Measurements from ENCODE around the gene FGF12. TPM values are rescaled to one million over a fixed set of nuclear protein-coding genes. Genes with fewer than 3 reads are reported as not detected.

The FGF12 gene
- total RNA-seq, 2 experiments from 2014 or later, result 0.06 to 1.7 TPM

DNA sequence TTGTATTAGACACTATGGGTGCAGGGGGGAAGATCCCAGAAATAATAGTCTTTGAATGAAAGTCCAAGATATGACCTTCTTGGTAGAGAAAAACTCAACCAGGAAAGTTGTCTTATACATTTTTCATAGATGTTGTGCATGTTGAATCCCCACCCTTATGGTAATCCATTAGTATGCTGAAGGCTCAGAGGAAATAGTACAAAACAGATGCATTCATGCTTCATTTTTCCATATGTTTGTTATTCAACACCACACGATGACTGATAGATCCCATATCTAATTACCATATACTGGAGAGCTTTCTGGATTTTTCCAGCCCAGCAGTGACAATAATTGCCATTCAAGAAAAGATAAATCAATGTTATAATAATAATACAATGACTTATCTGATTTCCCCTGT is 487.4 kb downstream of the FGF12 start:
- CTCF ChIA-PET (ENCODE audit: unreplicated experiment), result no interaction called here
- TF ChIP-seq, protein P1, sequence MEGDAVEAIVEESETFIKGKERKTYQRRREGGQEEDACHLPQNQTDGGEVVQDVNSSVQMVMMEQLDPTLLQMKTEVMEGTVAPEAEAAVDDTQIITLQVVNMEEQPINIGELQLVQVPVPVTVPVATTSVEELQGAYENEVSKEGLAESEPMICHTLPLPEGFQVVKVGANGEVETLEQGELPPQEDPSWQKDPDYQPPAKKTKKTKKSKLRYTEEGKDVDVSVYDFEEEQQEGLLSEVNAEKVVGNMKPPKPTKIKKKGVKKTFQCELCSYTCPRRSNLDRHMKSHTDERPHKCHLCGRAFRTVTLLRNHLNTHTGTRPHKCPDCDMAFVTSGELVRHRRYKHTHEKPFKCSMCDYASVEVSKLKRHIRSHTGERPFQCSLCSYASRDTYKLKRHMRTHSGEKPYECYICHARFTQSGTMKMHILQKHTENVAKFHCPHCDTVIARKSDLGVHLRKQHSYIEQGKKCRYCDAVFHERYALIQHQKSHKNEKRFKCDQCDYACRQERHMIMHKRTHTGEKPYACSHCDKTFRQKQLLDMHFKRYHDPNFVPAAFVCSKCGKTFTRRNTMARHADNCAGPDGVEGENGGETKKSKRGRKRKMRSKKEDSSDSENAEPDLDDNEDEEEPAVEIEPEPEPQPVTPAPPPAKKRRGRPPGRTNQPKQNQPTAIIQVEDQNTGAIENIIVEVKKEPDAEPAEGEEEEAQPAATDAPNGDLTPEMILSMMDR (conservative IDR thresholded peaks at IDR 0.05; ENCODE audit: low read length), result no peak
- TF ChIP-seq EZH2phosphoT487 (IDR thresholded peaks at IDR 0.05; ENCODE audit: borderline replicate concordance, low read depth, low read length), result no peak
- no TSS peak for BruUV-seq (replicated peaks)

DNA sequence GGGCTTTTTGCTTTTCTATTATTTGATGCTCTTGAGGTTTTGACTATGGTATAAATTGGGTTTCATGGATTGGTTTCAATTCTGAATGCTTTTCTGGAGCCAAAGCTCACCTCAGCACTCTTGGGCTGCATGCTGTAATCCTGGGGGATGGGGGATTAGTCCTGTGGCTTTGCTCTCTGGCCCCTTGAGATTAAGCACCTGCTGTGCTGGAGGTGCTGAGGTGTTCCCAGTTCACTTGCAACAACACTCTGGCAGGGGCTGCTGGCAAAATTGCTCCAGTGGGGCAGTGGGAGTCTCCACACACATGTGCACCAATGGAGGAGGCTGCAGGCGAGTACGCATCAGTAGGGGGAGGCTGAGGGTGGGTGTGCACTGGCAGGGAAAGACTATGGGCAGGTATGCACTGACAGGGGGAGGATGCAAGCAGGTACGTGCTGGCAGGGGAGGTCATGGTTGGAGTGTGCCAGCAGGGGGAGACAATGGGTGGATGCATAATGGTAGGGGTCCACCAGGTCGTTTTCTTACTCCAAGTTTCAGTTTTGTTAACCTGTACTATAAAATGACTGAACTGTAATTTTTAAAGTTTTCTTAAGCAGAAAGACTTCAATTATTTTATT is 489.2 kb downstream of the FGF12 start:
- ChIA-PET CTCF (ENCODE audit: unreplicated experiment) (no interaction called here), POLR2A (interaction anchor here (0.6 to 1.5 kb wide), 5 partner anchors 11 to 73 kb away, joined by 3 read pairs; no protein-coding TSS in a partner anchor)
- Histone ChIP-seq H3K4me2 (ENCODE audit: low read length) (no peak overlapping the region), H3K4me3 (ENCODE audit: low read depth, low read length, poor library complexity, severe bottlenecking) (no peak overlapping the region), H3K36me3 (ENCODE audit: insufficient read depth, low read length) (no peaks in the 10 kb centered on the region), H3K27ac (ENCODE audit: low read depth, low read length, poor library complexity, severe bottlenecking) (no peak overlapping the region), H2AFZ (ENCODE audit: low read length) (no peak overlapping the region), H3K79me2 (ENCODE audit: insufficient read depth, low read depth, low read length) (no peaks in the 10 kb centered on the region), H3K9me2 (ENCODE audit: insufficient read depth, low read length) (no peaks in the 10 kb centered on the region), H3K4me1 (ENCODE audit: insufficient read depth, low read length, poor library complexity, severe bottlenecking) (no peaks in the 10 kb centered on the region), H3K9me3 (ENCODE audit: low read length) (no peaks in the 10 kb centered on the region), H4K20me1 (ENCODE audit: insufficient read depth, low read length) (no peaks in the 10 kb centered on the region)
- no TSS peak for BruUV-seq (replicated peaks)
- DNase-seq (ENCODE audit: low spot score), result peak; percentile 5
- TF ChIP-seq, protein P1 (conservative IDR thresholded peaks at IDR 0.05; ENCODE audit: low read length), result peak; percentile 65
- no peak for TF ChIP-seq EZH2phosphoT487 (IDR thresholded peaks at IDR 0.05; ENCODE audit: borderline replicate concordance, low read depth, low read length)
- intact Hi-C loops (cut with micrococcal nuclease; ENCODE audit: unreplicated experiment), result no loop called here

More for the DNA sequence above, 487.4 kb downstream of the FGF12 start:
- no peaks in the 10 kb centered on the region for H3K9me2 ChIP-seq (ENCODE audit: insufficient read depth, low read length)
- no peaks in the 10 kb centered on the region for H4K20me1 ChIP-seq (ENCODE audit: insufficient read depth, low read length)
- DNase-seq (ENCODE audit: low spot score), result no peak
- POLR2A ChIA-PET, result no interaction called here
- H3K79me2 ChIP-seq (ENCODE audit: insufficient read depth, low read depth, low read length), result no peaks in the 10 kb centered on the region
- intact Hi-C loops (cut with micrococcal nuclease; ENCODE audit: unreplicated experiment), result no loop called here
- no peak overlapping the region for H2AFZ ChIP-seq (ENCODE audit: low read length)
- H3K4me3 ChIP-seq (ENCODE audit: low read depth, low read length, poor library complexity, severe bottlenecking), result no peak overlapping the region
- no peak overlapping the region for H3K4me2 ChIP-seq (ENCODE audit: low read length)
- H3K36me3 ChIP-seq (ENCODE audit: insufficient read depth, low read length), result no peaks in the 10 kb centered on the region
- no peaks in the 10 kb centered on the region for H3K4me1 ChIP-seq (ENCODE audit: insufficient read depth, low read length, poor library complexity, severe bottlenecking)
- no peak overlapping the region for H3K27ac ChIP-seq (ENCODE audit: low read depth, low read length, poor library complexity, severe bottlenecking)
- no peaks in the 10 kb centered on the region for H3K9me3 ChIP-seq (ENCODE audit: low read length)

DNA sequence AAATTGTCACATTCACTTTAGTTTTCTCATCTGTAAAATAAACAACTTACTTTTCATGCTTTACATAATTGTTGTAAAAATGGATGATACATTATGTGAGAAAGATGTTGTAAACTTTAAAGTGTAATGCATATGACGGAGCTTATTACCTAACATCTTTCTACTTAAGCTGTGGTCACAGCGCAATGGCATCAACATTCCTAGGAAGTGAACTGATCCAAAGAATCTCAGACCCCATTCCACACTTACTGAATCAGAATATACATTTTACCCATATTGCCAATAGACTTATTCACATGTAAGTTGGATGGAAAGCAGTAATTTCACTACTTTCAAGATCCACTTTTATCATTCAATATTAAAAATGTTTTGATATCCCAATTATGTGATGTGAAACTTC is 497.5 kb downstream of the FGF12 start:
- H4K20me1 ChIP-seq (ENCODE audit: insufficient read depth, low read length), result no peaks in the 10 kb centered on the region
- no peak overlapping the region for H2AFZ ChIP-seq (ENCODE audit: low read length)
- no peaks in the 10 kb centered on the region for H3K9me3 ChIP-seq (ENCODE audit: low read length)
- POLR2A ChIA-PET, result interaction anchor here (1.1 kb wide), 1 partner anchor 13 kb away, joined by 4 read pairs; no protein-coding TSS in a partner anchor
- H3K4me1 ChIP-seq (ENCODE audit: insufficient read depth, low read length, poor library complexity, severe bottlenecking), result no peaks in the 10 kb centered on the region
- CTCF ChIA-PET (ENCODE audit: unreplicated experiment), result no interaction called here
- no peaks in the 10 kb centered on the region for H3K9me2 ChIP-seq (ENCODE audit: insufficient read depth, low read length)
- TF ChIP-seq EZH2phosphoT487 (IDR thresholded peaks at IDR 0.05; ENCODE audit: borderline replicate concordance, low read depth, low read length), result no peak
- TF ChIP-seq, protein P1 (conservative IDR thresholded peaks at IDR 0.05; ENCODE audit: low read length), result no peak
- H3K4me3 ChIP-seq (ENCODE audit: low read depth, low read length, poor library complexity, severe bottlenecking), result no peak overlapping the region
- no peak overlapping the region for H3K27ac ChIP-seq (ENCODE audit: low read depth, low read length, poor library complexity, severe bottlenecking)
- DNase-seq (ENCODE audit: low spot score), result no peak
- intact Hi-C loops (cut with micrococcal nuclease; ENCODE audit: unreplicated experiment), result no loop called here
- H3K4me2 ChIP-seq (ENCODE audit: low read length), result no peak overlapping the region
- H3K36me3 ChIP-seq (ENCODE audit: insufficient read depth, low read length), result no peaks in the 10 kb centered on the region
- no TSS peak for BruUV-seq (replicated peaks)
- no peaks in the 10 kb centered on the region for H3K79me2 ChIP-seq (ENCODE audit: insufficient read depth, low read depth, low read length)

Data from OCI-LY7 (cell line).